ENCODE data around the gene FAM193B.

Gene FAM193B

GRCh38 chr5:177473443-177474001 is 80.8 kb downstream of the FAM193B start, which contains the start of gene DBN1:
Gene DBN1, minus strand, starts transcription at chr5:177473634. Its CDS starts 113 bp downstream, at chr5:177473521.
- in situ Hi-C loops (cut with HindIII; ENCODE audit: low sequenced_read_pairs), result no loop called here

DNA sequence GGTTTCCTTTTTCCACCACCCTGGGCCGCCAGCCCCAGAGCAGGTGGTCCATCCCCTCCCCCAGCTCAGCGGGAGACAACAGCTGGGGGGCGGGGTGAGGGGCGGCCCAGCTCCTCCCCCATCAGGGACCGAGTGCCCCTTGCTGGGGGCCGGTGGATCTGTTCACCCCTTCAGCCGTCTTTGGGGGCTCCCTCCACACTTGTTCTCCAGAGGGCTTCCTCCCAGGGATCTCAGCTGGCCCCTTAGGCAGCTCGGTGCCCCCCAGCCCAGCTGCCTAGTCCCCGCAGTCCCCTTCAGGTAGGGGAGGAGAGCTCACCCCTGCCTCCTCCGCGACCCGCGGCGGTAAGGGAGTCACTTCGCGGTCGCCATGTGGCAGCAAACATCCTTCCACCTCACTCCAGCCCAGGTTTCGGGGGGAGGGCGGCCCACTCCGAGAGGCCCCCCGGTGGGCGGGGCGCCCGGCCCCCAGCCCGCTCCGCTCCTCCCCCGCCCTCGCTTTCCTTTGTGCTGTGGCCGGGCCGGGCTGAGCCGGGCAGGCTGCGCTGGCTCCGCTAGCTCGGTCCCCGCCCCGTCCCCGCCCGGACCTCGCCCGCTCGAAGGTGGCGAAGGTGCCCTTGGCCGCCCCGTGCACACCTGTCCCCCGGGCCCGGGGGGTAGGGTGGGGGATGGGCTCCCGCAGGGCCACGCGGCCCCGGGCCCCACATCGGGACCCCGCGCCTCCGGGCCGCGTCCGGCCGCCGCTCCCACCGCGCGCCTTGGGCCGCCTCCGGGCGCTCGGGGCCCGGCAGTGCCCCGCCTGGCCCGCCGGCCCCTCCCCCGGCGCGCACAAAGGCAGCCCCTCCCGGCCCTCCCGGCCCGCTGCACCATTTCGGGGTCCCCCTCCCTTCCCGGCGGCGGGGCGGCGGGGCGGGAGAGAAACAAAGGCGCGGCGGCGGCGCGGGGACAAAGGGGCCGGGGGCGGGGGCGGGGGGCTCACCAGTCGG is 81.6 kb downstream of the FAM193B start:
- in situ Hi-C loops (cut with HindIII; ENCODE audit: low sequenced_read_pairs), result no loop called here

GRCh38 chr5:177471610-177472356 is 82.6 kb downstream of the FAM193B start:
- in situ Hi-C loops (cut with HindIII; ENCODE audit: low sequenced_read_pairs), result no loop called here

- in situ Hi-C loops (cut with HindIII; ENCODE audit: low sequenced_read_pairs), result no loop called here
These were observed 83.4 kb downstream of the FAM193B start for GRCh38 chr5:177470759-177471536.
